Measurements from ENCODE around the gene MPP3. TPM values are rescaled to one million over a fixed set of nuclear protein-coding genes. Genes with fewer than 3 reads are reported as not detected.
A peak's percentile ranks its signal among the peaks of the same experiment; 100 is the strongest.

MPP3 gene
- total and polyA plus RNA-seq, 9 of the 15 experiments (the other 6 are each of a cell fraction or from before 2014, with no cell fraction given), result 0.41 to 10.4 (median 4.5) TPM

- CTCF ChIA-PET (ENCODE audit: low intra/inter-chr PET ratio), result interaction anchor here (0.6 to 11.2 kb wide), 3 partner anchors 63 to 363 kb away, joined by 3 to 310 read pairs (median 3); no protein-coding TSS in a partner anchor
Observed at GRCh38 chr17:43757171-43757660, 75.7 kb downstream of the MPP3 start.

GRCh38 chr17:43756201-43756600, 76.7 kb downstream of the MPP3 start:
- no peak for ATAC-seq
- no peak for TF ChIP-seq REST (IDR thresholded peaks at IDR 0.05; ENCODE audit: borderline replicate concordance)
- no peak for TF ChIP-seq REST (CRISPR knock-in tag; IDR thresholded peaks at IDR 0.05; ENCODE audit: low read depth)

More at GRCh38 chr17:43757171-43757660, 75.7 kb downstream of the MPP3 start:
- in situ Hi-C loops (cut with MboI) (no loop called here), intact Hi-C loops (cut with micrococcal nuclease) (no loop called here)
- 6% methylated on average over 8 of the region's 8 CpGs for WGBS (ENCODE audit: insufficient coverage, low coverage, missing lambda C conversion rate)
- H3K27me3 ChIP-seq (ENCODE audit: control insufficient read depth in 2 of 2, insufficient read depth in 2 of 2, low read length in 2 of 2), result peaks cover 28 to 68% of the 10 kb centered on the region in 2 experiments; a peak in 4 of 5 replicates
- peaks cover 3% of the 10 kb centered on the region; the same call in 1 of the 2 replicates for H4K20me1 ChIP-seq (replicated peaks; ENCODE audit: control insufficient read depth, insufficient read depth, low read length)
- no TSS peak for BruUV-seq (replicated peaks)
- H3K4me3 ChIP-seq, result no peak overlapping the region
- ATAC-seq, result no peak
- no peaks in the 10 kb centered on the region for H3K36me3 ChIP-seq (ENCODE audit: control insufficient read depth, insufficient read depth, low read length)
- H3K9me1 ChIP-seq (ENCODE audit: control insufficient read depth, insufficient read depth, low read length), result no peaks in the 10 kb centered on the region
- FAIRE-seq, result no peak
- POLR2A ChIA-PET, result interaction anchor here (0.5 to 1.6 kb wide), 5 partner anchors 21 to 73 kb away, joined by 3 to 5 read pairs (median 4); no protein-coding TSS in a partner anchor
- no peak for DNase-seq (ENCODE audit: extremely low read depth in 1 of 4, low spot score in 3 of 4)
- H2AFZ ChIP-seq (ENCODE audit: low read depth, low read length), result no peak overlapping the region
- no peak for TF ChIP-seq BRF1 (IDR thresholded peaks at IDR 0.05; ENCODE audit: borderline replicate concordance, extremely low read depth, insufficient read length)
- 0 out of 2 replicates have a peak, but pooled peaks have one; percentile 19 for TF ChIP-seq SPI1 (IDR thresholded peaks at IDR 0.05; ENCODE audit: borderline replicate concordance, low read depth, low read length)
- H3K27ac ChIP-seq (ENCODE audit: extremely low read depth, low read depth, low read length), result no peak overlapping the region
- H3K4me2 ChIP-seq (ENCODE audit: insufficient read depth, low read length), result no peak overlapping the region
- H3K9ac ChIP-seq (ENCODE audit: insufficient read depth in 1 of 2, low read depth in 2 of 2, low read length in 2 of 2), result no peak overlapping the region
- H3K4me1 ChIP-seq (replicated peaks in 1 of 2; ENCODE audit: control insufficient read depth in 2 of 2, insufficient read depth in 2 of 2, low read length in 2 of 2), result peaks cover 0 to 12% of the 10 kb centered on the region in 2 experiments; a peak in 2 of 5 replicates
- no peaks in the 10 kb centered on the region for H3K9me3 ChIP-seq (replicated peaks; ENCODE audit: control insufficient read depth, insufficient read depth, low read depth, low read length)
- H3K79me2 ChIP-seq (ENCODE audit: control insufficient read depth, insufficient read depth, low read length), result no peaks in the 10 kb centered on the region

More at GRCh38 chr17:43756201-43756600, 76.7 kb downstream of the MPP3 start:
- 2% methylated on average over 6 of the region's 6 CpGs for WGBS (ENCODE audit: insufficient coverage, low coverage, missing lambda C conversion rate)
- no peak overlapping the region for H2AFZ ChIP-seq (ENCODE audit: low read depth, low read length)
- H3K9me3 ChIP-seq (replicated peaks; ENCODE audit: control insufficient read depth, insufficient read depth, low read depth, low read length), result no peaks in the 10 kb centered on the region
- peaks cover 28 to 74% of the 10 kb centered on the region in 2 experiments; a peak in 4 of 5 replicates for H3K27me3 ChIP-seq (ENCODE audit: control insufficient read depth in 2 of 2, insufficient read depth in 2 of 2, low read length in 2 of 2)
- no peak overlapping the region for H3K27ac ChIP-seq (ENCODE audit: extremely low read depth, low read depth, low read length)
- H3K36me3 ChIP-seq (ENCODE audit: control insufficient read depth, insufficient read depth, low read length), result no peaks in the 10 kb centered on the region
- in situ Hi-C loops (cut with MboI), result no loop called here
- H3K79me2 ChIP-seq (ENCODE audit: control insufficient read depth, insufficient read depth, low read length), result no peaks in the 10 kb centered on the region
- ChIA-PET POLR2A (interaction anchor here (0.6 kb wide), 1 partner anchor 790 kb away, joined by 3 read pairs; no protein-coding TSS in a partner anchor), CTCF (ENCODE audit: low intra/inter-chr PET ratio) (interaction anchor here (11.2 kb wide), 1 partner anchor 62 kb away, joined by 310 read pairs; no protein-coding TSS in a partner anchor)
- peaks cover 0 to 12% of the 10 kb centered on the region in 2 experiments; a peak in 2 of 5 replicates for H3K4me1 ChIP-seq (replicated peaks in 1 of 2; ENCODE audit: control insufficient read depth in 2 of 2, insufficient read depth in 2 of 2, low read length in 2 of 2)
- intact Hi-C loops (cut with micrococcal nuclease), result no loop called here
- no peak overlapping the region for H3K9ac ChIP-seq (ENCODE audit: insufficient read depth in 1 of 2, low read depth in 2 of 2, low read length in 2 of 2)
- peaks cover 3% of the 10 kb centered on the region; the same call in 1 of the 2 replicates for H4K20me1 ChIP-seq (replicated peaks; ENCODE audit: control insufficient read depth, insufficient read depth, low read length)
- no peak overlapping the region for H3K4me3 ChIP-seq
- no peak overlapping the region for H3K4me2 ChIP-seq (ENCODE audit: insufficient read depth, low read length)
- DNase-seq (ENCODE audit: extremely low read depth in 1 of 4, low spot score in 3 of 4) (no peak), FAIRE-seq (no peak)
- H3K9me1 ChIP-seq (ENCODE audit: control insufficient read depth, insufficient read depth, low read length), result no peaks in the 10 kb centered on the region
- no TSS peak for BruUV-seq (replicated peaks)

Measured in K562 (cell line).